Adipose tissue (tissue), 3 donors: ENCODE data around the gene UBE2L3. TPM values are rescaled to one million over a fixed set of nuclear protein-coding genes. Genes with fewer than 3 reads are reported as not detected.

ENCODE experiments used
- H3K27ac ChIP-seq: one replicate; pipeline ENCODE4 v1.5.1; 2013; ENCODE audit warnings: low read depth, low read length
- WGBS, 3 donors: extraction: QIAGEN DNeasy Blood & Tissue Kit; methylation state at CpG; one replicate each; pipeline ENCODE4 v1.1.7; 2013; 5-methylcytosine and 5-hydroxymethylcytosine counted together
- polyA plus RNA-seq, 3 donors: library from polyadenylated mRNA; stranded (reverse); fragments of 200-250 nt; gene quantifications; one replicate each; pipeline ENCODE4 v1.2.3, GENCODE V29; 2013
- donor health status: healthy with polysubstance abuse.
- donor health status: Bipolar disorder and iron deficiency.
- donor health status: healthy.

The UBE2L3 gene
- polyA plus RNA-seq, 3 donors = 21.4 to 56.3 (median 47.6) TPM

DNA sequence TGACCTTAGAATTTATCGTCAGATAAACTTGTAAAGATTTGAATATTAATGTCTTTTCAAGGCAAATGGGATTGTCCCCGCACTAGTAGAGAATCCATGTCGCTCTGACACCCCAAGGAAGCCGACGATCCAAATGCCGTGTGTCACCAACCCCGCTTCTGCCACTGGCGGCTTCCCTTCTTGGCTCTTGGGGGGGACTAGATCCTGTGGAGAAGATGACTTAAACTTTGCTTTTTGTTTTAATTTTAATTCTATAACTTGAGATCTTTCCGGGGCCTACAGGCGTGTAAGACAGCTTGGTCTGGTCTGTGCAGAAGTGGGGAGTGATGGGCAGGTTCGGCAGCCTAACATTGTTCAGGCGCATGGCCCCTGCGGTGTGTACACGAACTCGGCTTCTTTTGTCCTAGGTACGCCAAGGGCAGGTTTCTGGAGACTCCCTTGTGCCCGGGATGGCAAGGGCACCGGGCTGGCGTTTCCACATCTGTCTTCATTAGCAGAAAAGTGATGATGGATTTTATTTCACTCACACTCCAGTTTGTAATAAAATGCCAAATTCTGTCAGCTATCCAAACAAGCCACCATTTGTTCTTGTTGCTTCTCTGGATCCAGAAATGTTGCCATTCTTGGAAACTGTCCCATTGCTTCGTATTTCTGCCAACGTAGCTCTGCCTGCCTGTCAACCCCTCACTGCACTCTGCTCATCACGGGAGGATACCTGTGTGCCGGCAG lies 55.6 kb downstream of the UBE2L3 start:
- H3K27ac ChIP-seq = no peak overlapping the region
- WGBS, 3 donors = 86 to 90% (median 90%) methylated on average over 23 of the region's 23 CpGs

DNA sequence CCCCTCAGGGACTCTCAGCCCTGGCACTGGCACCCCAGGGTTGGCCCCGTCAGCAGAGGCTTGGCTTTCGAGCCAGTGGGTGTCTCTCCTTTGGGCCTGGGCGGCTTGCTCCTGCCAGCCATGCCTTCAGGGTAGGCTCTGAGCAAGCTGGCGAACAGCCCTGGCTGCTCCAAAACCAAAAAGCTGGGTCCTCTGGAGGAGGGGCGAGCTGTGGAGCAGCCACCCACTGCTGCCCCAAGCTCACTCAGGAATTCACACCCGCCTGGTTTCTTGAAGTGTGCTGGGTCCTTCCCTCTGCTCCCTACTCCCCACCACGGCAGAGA lies 56.1 kb downstream of the UBE2L3 start:
- no peak overlapping the region for H3K27ac ChIP-seq
- 83 to 87% (median 84%) methylated on average over 7 of the region's 7 CpGs for WGBS, 3 donors

DNA sequence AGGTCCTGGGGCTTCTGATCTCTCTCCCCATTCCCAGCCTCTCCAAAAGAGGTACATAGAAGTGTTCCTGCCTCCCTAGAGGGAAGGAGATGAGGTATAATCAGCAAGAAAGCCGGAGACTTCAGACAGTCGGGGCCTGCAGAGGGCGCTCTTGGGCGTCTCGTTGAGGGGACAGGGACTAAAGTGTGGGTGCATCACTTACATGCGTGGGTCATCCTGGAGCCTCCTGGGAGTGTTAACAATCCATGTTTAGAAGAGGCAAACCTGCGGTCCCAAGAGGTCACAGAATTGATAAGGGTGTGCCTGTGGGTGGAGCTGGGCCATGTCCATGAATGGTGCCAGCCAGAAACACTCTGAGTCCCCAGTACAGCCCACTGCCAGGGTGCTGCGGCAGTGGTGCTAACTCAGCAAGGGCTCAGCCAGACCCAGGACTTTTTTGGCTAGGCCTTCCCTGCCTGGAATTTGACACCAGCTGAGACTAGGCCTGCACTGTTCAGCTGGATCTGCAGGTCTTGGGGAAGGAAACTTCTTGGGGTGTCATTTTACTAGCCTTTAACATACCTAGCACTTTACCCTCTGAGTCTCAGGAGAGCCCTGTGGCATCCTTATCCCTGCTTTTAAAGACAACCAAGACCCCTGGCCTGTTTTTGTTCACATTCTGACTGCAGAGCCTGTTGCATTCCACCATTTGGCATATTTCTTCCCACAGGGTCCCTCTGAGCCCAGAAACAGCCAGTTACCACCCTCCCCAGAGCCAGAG lies 56.8 kb downstream of the UBE2L3 start:
- WGBS, 3 donors = 48 to 75% (median 71%) methylated on average over 8 of the region's 8 CpGs
- H3K27ac ChIP-seq = no peak overlapping the region

DNA sequence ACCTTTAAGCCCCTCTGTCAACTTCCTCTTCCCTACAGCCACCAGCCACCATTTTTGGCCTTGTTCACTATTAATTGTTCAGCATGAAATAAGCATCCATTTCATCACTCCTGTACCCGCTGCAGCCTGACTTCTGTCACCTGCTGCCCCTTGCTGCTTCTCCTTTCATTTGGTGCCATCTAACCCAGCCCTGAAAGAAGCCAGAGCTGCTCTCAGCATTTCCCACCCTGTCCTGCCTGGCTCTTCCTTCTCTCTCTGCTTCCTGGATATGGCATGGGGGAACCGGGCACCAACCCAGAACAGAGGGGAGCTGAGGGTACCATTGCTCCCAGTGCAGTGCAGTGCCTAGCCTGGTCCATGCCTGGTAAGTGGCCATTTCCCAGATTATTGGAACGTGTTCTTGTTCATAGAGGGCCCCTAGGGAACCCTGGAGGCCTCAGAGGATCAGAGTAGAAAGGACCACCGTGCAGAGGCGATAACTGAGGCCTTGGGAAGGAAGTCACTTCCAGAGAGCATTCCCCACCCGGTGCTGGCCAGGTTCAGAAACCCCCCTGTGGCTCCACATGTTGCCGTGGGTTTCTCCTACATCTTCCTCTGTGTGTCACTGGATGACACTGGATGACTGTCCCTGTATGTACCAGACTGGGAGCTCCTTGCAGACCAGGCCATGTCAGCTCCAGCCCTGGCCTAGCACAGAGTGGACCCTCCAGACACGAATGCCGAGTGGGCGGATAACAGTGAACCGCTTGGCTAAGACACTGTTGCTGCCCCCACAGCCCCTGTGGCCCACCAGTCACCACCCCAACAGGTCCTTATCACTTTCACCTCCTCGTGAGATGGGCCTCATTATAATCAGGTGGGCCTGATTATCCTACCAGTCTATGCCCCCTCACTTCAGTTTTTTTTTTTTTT lies 57.6 kb downstream of the UBE2L3 start:
- no peak overlapping the region for H3K27ac ChIP-seq
- WGBS, 3 donors = 77 to 83% (median 78%) methylated on average over 12 of the region's 12 CpGs

DNA sequence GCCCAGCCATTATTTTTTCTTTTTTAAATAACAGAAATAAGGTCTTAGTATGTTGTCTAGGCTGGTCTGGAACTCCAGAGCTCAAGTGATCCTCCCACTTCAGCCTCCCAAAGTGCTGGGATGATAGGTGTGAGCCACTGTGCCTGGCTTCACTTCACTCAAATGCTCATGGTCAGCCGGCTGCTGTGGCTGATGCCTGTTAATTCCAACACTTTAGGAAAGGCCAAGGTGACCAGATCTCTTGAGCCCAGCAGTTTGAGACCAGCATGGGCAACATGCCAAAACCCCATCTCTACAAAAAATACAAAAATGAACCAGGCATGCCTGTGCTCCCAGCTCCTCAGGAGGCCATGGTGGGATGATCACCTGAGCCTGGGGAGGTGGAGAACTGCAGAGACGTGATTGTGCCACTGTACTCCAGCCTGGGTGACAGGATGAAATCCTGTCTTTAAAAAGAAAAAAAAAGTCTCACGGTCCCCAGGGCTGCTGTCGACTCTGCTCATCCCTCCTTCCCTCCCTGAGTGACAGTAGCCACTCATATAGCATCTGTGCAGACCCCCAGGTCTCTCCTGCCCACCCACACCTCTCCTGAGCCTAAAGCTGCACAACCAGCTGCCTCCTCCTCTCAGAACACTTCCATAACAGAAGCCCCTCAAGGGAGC lies 58.7 kb downstream of the UBE2L3 start:
- 67 to 70% (median 69%) methylated on average over 4 of the region's 4 CpGs for WGBS, 3 donors
- H3K27ac ChIP-seq = no peak overlapping the region

DNA sequence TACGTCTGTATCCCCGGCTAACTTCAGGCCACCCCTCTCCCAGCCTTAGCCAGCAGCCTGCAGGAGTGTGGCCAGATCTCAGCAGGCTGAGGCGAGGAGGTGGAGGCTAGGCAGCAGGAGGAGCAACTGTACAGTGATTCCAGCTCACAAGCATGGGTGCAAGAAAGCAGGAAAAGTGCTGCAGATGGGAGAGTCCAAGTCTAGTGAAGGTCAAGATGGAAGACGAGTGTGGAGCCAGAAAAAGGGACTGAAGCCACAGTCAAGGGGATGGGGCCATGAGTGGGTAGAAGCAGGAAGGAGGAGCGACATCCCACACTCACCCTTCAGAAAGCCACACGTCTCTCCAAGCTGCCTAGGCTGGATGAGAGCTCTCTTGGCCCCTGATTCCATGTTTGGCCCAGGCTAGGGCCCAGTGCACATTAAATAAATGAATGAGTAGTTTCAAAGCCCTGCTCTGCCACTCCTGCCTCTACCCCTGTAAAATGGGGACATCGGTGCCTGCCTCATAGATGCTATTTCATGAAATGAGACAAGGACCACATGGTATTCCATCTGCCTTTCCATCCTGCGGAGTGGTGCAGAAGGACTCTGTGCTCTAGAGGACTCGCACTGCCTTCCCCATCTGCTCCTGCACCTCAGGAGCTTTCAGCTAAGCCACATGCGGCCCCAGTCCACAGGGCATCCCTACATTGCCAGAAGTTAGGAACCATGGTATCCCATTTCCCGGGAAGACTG lies 59.4 kb downstream of the UBE2L3 start:
- no peak overlapping the region for H3K27ac ChIP-seq
- 74 to 85% (median 80%) methylated on average over 11 of the region's 11 CpGs for WGBS, 3 donors

DNA sequence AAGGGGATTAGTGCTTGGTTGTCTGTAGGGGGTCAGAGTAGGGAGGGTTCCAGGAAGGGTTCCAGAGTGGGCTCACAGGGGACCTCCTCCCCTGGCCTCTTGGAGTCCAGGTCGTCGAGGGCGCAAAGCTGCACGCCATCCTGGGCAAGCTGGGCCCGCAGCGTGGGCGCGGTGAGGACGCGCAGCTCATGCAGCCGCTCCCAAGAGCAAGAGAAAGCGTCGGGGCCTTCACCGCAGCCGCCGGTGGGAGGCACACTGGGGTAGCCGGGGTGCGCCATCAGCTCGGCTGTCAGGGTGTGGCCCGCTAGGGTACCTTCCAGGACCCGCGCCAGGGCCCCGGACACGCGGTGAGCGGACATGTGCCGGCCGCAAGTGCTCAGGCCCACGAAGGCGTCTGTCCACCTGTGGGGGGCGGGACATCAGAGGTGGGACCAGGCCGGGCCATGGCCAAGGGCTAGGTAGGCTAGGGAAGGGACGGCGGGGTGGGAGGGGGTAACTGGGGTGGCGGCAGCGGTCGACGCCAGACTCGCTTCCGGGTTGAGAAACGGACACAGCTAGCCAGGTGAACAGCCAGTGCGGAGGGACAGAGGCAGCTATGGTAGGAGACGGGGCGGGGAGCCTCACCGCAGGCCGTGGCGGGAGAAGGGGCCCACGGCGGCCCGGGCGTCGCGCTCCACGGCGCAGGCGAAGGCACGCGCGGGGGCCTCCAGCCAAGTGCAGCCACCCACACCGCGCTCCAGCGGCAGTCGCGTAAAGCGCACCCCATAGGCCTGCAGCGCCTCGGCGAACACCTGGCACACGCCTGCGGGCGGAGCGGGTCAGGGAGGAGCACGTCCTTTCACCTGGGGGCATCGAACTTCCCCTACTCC lies 61.1 kb downstream of the UBE2L3 start:
- WGBS, 3 donors = 70 to 79% (median 78%) methylated on average over 54 to 74 of the region's 74 CpGs
- no peak overlapping the region for H3K27ac ChIP-seq

- WGBS, 3 donors = 0 to 1% (median 1%) methylated on average over 79 to 93 of the region's 93 CpGs
- no peak within 1 kb of the TSS for H3K27ac ChIP-seq
These were observed 62.0 kb downstream of the UBE2L3 start, which contains the start of gene YDJC for GRCh38 chr22:21629255-21630149. TSS of gene YDJC (minus strand) at chr22:21630022. CDS start at chr22:21630014, 8 bp downstream.

- H3K27ac ChIP-seq = no peak overlapping the region
- 88 to 94% (median 89%) methylated on average over 4 of the region's 4 CpGs for WGBS, 3 donors
These were observed 63.5 kb downstream of the UBE2L3 start for GRCh38 chr22:21631025-21631424.

GRCh38 chr22:21632237-21632895 lies 64.9 kb downstream of the UBE2L3 start, which contains the start of gene CCDC116:
TSS of gene CCDC116 (plus strand) at chr22:21632760. CDS start at chr22:21633182, 422 bp downstream.
- WGBS, 3 donors = 49 to 85% (median 78%) methylated on average over 25 to 27 of the region's 27 CpGs
- H3K27ac ChIP-seq = no peak within 1 kb of the TSS

GRCh38 chr22:21632931-21633330 lies 65.4 kb downstream of the UBE2L3 start:
- H3K27ac ChIP-seq = no peak overlapping the region
- WGBS, 3 donors = 83 to 98% (median 96%) methylated on average over 18 of the region's 18 CpGs

GRCh38 chr22:21633481-21633880 lies 66.0 kb downstream of the UBE2L3 start:
- H3K27ac ChIP-seq = no peak overlapping the region
- WGBS, 3 donors = 92 to 98% (median 95%) methylated on average over 4 of the region's 4 CpGs

GRCh38 chr22:21634081-21634480 lies 66.6 kb downstream of the UBE2L3 start:
- 97% methylated on average over 15 to 16 of the region's 16 CpGs for WGBS, 3 donors
- no peak overlapping the region for H3K27ac ChIP-seq

GRCh38 chr22:21634844-21635243 lies 67.3 kb downstream of the UBE2L3 start:
- H3K27ac ChIP-seq = no peak overlapping the region
- WGBS, 3 donors = 83 to 86% (median 84%) methylated on average over 19 of the region's 19 CpGs

GRCh38 chr22:21635771-21636510 lies 68.4 kb downstream of the UBE2L3 start:
- WGBS, 3 donors = 82 to 86% (median 83%) methylated on average over 15 of the region's 15 CpGs

More at GRCh38 chr22:21635771-21636510, 68.4 kb downstream of the UBE2L3 start:
- no peak overlapping the region for H3K27ac ChIP-seq
